GM21786 (cell line): ENCODE data around the gene PARD6B.
"Not testable (repeated sequence)": the region's sequence is repeated elsewhere in the genome, so short reads cannot be mapped to it uniquely, and the experiment has no call there.

Experiments used
- ATAC-seq: cut with Tn5 transposase; IDR thresholded peaks from one replicate; pipeline ENCODE4 v1.9.1; 2021; ENCODE audit not compliant: unreplicated experiment

The PARD6B gene

GRCh38 chr20:50769551-50770085 is 38.2 kb downstream of the PARD6B start:
- ATAC-seq, result not testable (repeated sequence)

GRCh38 chr20:50771419-50772080 is 40.2 kb downstream of the PARD6B start:
- not testable (repeated sequence) for ATAC-seq

GRCh38 chr20:50772420-50773185 is 41.2 kb downstream of the PARD6B start:
- ATAC-seq, result no peak

GRCh38 chr20:50774515-50774914 is 43.1 kb downstream of the PARD6B start:
- ATAC-seq, result no peak

GRCh38 chr20:50776122-50776817 is 44.9 kb downstream of the PARD6B start:
- ATAC-seq, result no peak

- ATAC-seq, result no peak
Measured at GRCh38 chr20:50777373-50777772, 46.0 kb downstream of the PARD6B start.

- not testable (repeated sequence) for ATAC-seq
Measured at GRCh38 chr20:50778994-50779393, 47.6 kb downstream of the PARD6B start.

GRCh38 chr20:50783390-50783789 is 52.0 kb downstream of the PARD6B start:
- no peak for ATAC-seq

GRCh38 chr20:50783903-50784302 is 52.5 kb downstream of the PARD6B start:
- no peak for ATAC-seq

GRCh38 chr20:50784464-50784863 is 53.1 kb downstream of the PARD6B start:
- no peak for ATAC-seq

- ATAC-seq, result no peak
Measured at GRCh38 chr20:50786703-50787102, 55.3 kb downstream of the PARD6B start.

GRCh38 chr20:50787181-50787580 is 55.8 kb downstream of the PARD6B start:
- ATAC-seq, result no peak

GRCh38 chr20:50788045-50788991 is 56.9 kb downstream of the PARD6B start:
- no peak for ATAC-seq

- ATAC-seq, result no peak
Measured at GRCh38 chr20:50789968-50790650, 58.7 kb downstream of the PARD6B start.

- peak; percentile 59 for ATAC-seq
Measured at GRCh38 chr20:50790651-50791277, 59.4 kb downstream of the PARD6B start.

GRCh38 chr20:50792708-50793574 is 61.6 kb downstream of the PARD6B start:
- ATAC-seq, result no peak

- ATAC-seq, result not testable (repeated sequence)
Measured at GRCh38 chr20:50793575-50794016, 62.2 kb downstream of the PARD6B start.

GRCh38 chr20:50794181-50794845 is 62.9 kb downstream of the PARD6B start:
- ATAC-seq, result no peak
